Breast epithelium (tissue), 4 donors: Measurements from ENCODE around the gene VSX1. TPM values are rescaled to one million over a fixed set of nuclear protein-coding genes. Genes with fewer than 3 reads are reported as not detected.
A peak's percentile ranks its signal among the peaks of the same experiment; 100 is the strongest.

Source experiments
- DNase-seq, 2 donors: peaks; one replicate each; pipeline ENCODE4 v3.0.0-alpha.2; 2019; ENCODE audit warnings: low spot score in 2 of 2
- H3K27ac ChIP-seq, 2 donors: fragments of 200-600 bp; sonication (generic) in 1 of 2; one replicate each; pipeline ENCODE4 v1.5.1; 2016 to 2019; ENCODE audit warnings: mild to moderate bottlenecking in 1 of 2
- H3K27me3 ChIP-seq, 2 donors: fragments of 200-600 bp; sonication (generic) in 1 of 2; one replicate each; pipeline versions ENCODE4 v1.5.1 to v1.6.0; 2017 to 2019; ENCODE audit warnings: control low read depth in 1 of 2, mild to moderate bottlenecking in 1 of 2
- H3K36me3 ChIP-seq: fragments of 200-600 bp; one replicate; pipeline ENCODE4 v1.5.1; 2019
- H3K4me1 ChIP-seq, 2 donors: fragments of 200-600 bp; sonication (generic); one replicate each; pipeline ENCODE4 v1.5.1; 2016 to 2019; ENCODE audit warnings: control low read depth in 1 of 2
- H3K4me3 ChIP-seq, 3 donors: fragments of 200-600 bp; sonication (generic); 1 replicate in 2 of 3; 2 replicates in 1 of 3; pipeline ENCODE4 v1.5.1; 2016 to 2019; ENCODE audit warnings: mild to moderate bottlenecking in 3 of 3, moderate library complexity in 2 of 3
- H3K9me3 ChIP-seq, 2 donors: fragments of 200-600 bp; sonication (generic) in 1 of 2; one replicate each; pipeline ENCODE4 v1.5.1; 2016 to 2019; ENCODE audit warnings: control low read depth in 1 of 2
- CTCF ChIP-seq, 3 donors: fragments of 450-650 bp; IDR thresholded peaks; one replicate each; pipeline ENCODE4 v1.5.1; 2016 to 2017; ENCODE audit warnings: antibody characterized with exemption in 3 of 3, mild to moderate bottlenecking in 3 of 3, moderate library complexity in 3 of 3
- POLR2A ChIP-seq: fragments of 450-650 bp; IDR thresholded peaks from one replicate; pipeline ENCODE4 v1.6.1; 2016; ENCODE audit warnings: antibody characterized with exemption, mild to moderate bottlenecking, moderate library complexity
- POLR2AphosphoS5 ChIP-seq, 3 donors: sonication (generic); formaldehyde crosslinking; IDR thresholded peaks; one replicate each; pipeline ENCODE4 v1.6.1; 2017; ENCODE audit warnings: antibody characterized with exemption in 3 of 3
- intact Hi-C: fragments of 100-400 bp; cut with DNase I; formaldehyde crosslinking; loops from one replicate; pipeline ENCODE4 v1.15.1; 2023; ENCODE audit warnings: low total_unique reads
- total RNA-seq, 3 donors: library from RNA; depleted of rRNA; stranded (reverse); fragments of >200 nt; gene quantifications; one replicate each; pipeline ENCODE4 v1.1.0, GENCODE V29; 2016

VSX1 gene
- total RNA-seq, 3 donors from 2014 or later, result 0.44 TPM; not detected in 2

GRCh38 chr20:25126204-25127029 lies 44.5 kb upstream of the VSX1 start:
- no peaks in the 10 kb centered on the region for H3K36me3 ChIP-seq
- no peaks in the 10 kb centered on the region for H3K9me3 ChIP-seq
- intact Hi-C loops, result no loop called here
- H3K4me3 ChIP-seq, result no peak overlapping the region
- H3K27me3 ChIP-seq, result no peaks in the 10 kb centered on the region
- H3K27ac ChIP-seq, result no peak overlapping the region
- TF ChIP-seq POLR2A, result no peak
- no peak for TF ChIP-seq CTCF (IDR thresholded peaks at IDR 0.05)
- TF ChIP-seq POLR2AphosphoS5 (IDR thresholded peaks at IDR 0.05), result no peak
- DNase-seq, result peak in 1 of 2 donors; percentile 1
- H3K4me1 ChIP-seq, result no peaks in the 10 kb centered on the region

GRCh38 chr20:25125636-25126035 lies 43.7 kb upstream of the VSX1 start:
- Histone ChIP-seq H3K27me3 (no peaks in the 10 kb centered on the region), H3K36me3 (no peaks in the 10 kb centered on the region), H3K27ac (no peak overlapping the region), H3K4me3 (no peak overlapping the region), H3K4me1 (no peaks in the 10 kb centered on the region), H3K9me3 (no peaks in the 10 kb centered on the region)
- TF ChIP-seq POLR2A, result no peak
- intact Hi-C loops, result no loop called here
- peak in 1 of 2 donors; percentile 0 for DNase-seq

GRCh38 chr20:25120920-25121319 lies 39.0 kb upstream of the VSX1 start:
- Histone ChIP-seq H3K4me1 (no peaks in the 10 kb centered on the region), H3K36me3 (no peaks in the 10 kb centered on the region), H3K27ac (no peak overlapping the region), H3K27me3 (no peaks in the 10 kb centered on the region), H3K4me3 (no peak overlapping the region), H3K9me3 (no peaks in the 10 kb centered on the region)
- intact Hi-C loops, result no loop called here
- no peak for TF ChIP-seq POLR2AphosphoS5 (IDR thresholded peaks at IDR 0.05)
- TF ChIP-seq CTCF (IDR thresholded peaks at IDR 0.05), result no peak
- no peak for DNase-seq

GRCh38 chr20:25120457-25120856 lies 38.5 kb upstream of the VSX1 start:
- no peak for DNase-seq
- H3K27ac ChIP-seq, result no peak overlapping the region
- no peak for TF ChIP-seq POLR2A
- TF ChIP-seq CTCF (IDR thresholded peaks at IDR 0.05), result no peak
- TF ChIP-seq POLR2AphosphoS5 (IDR thresholded peaks at IDR 0.05), result no peak
- no peak overlapping the region for H3K4me3 ChIP-seq
- H3K36me3 ChIP-seq, result no peaks in the 10 kb centered on the region
- H3K27me3 ChIP-seq, result no peaks in the 10 kb centered on the region
- intact Hi-C loops, result no loop called here
- no peaks in the 10 kb centered on the region for H3K4me1 ChIP-seq
- no peaks in the 10 kb centered on the region for H3K9me3 ChIP-seq

GRCh38 chr20:25118529-25118928 lies 36.6 kb upstream of the VSX1 start:
- Histone ChIP-seq H3K9me3 (no peaks in the 10 kb centered on the region), H3K4me3 (no peak overlapping the region), H3K27me3 (no peaks in the 10 kb centered on the region), H3K27ac (no peak overlapping the region), H3K4me1 (no peaks in the 10 kb centered on the region), H3K36me3 (no peaks in the 10 kb centered on the region)
- intact Hi-C loops, result no loop called here
- no peak for DNase-seq
- TF ChIP-seq CTCF (IDR thresholded peaks at IDR 0.05) (no peak), POLR2AphosphoS5 (IDR thresholded peaks at IDR 0.05) (no peak), POLR2A (no peak)
